PFSK-1 (cell line): ENCODE data around the gene CLASP1.

Source experiments
- POLR2AphosphoS5 ChIP-seq: IDR thresholded peaks from 2 replicates; pipeline ENCODE4 v1.6.1; 2012; ENCODE audit warnings: low read depth, mild to moderate bottlenecking, control low read depth, low read length, moderate library complexity
- REST ChIP-seq, 2 experiments: IDR thresholded peaks; 2 replicates each; pipeline versions ENCODE4 v1.6.1 to v1.8.0; 2011 to 2012; ENCODE audit warnings: low read depth in 2 of 2, low read length in 2 of 2, control low read depth in 1 of 2, inconsistent platforms in 1 of 2, mild to moderate bottlenecking in 1 of 2, moderate library complexity in 1 of 2; ENCODE audit not compliant: insufficient read depth in 1 of 2
- TAF1 ChIP-seq: IDR thresholded peaks from 2 replicates; pipeline ENCODE4 v1.6.1; 2012; ENCODE audit warnings: low read length, control low read depth, borderline replicate concordance; ENCODE audit not compliant: insufficient read depth

- TF ChIP-seq POLR2AphosphoS5, result no peak
- TF ChIP-seq TAF1, result no peak
- TF ChIP-seq REST (IDR thresholded peaks at IDR 0.05; ENCODE audit: insufficient read depth in 1 of 2, low read depth in 2 of 2, low read length in 2 of 2), result no peak
Observed at GRCh38 chr2:121455446-121455845, 193.8 kb downstream of the CLASP1 start.
